Colon (tissue), 2 donors: ENCODE data around the gene NCOA3.
"Not testable (repeated sequence)": the region's sequence is repeated elsewhere in the genome, so short reads cannot be mapped to it uniquely, and the experiment has no call there.

ENCODE experiments used
- FAIRE-seq: peaks from 2 replicates; lab custom pipeline; 2012; peaks lifted over from hg19 to GRCh38; lab: Jason Lieb, UNC
- donor health status: control.
- donor health status: control.

The NCOA3 gene

DNA sequence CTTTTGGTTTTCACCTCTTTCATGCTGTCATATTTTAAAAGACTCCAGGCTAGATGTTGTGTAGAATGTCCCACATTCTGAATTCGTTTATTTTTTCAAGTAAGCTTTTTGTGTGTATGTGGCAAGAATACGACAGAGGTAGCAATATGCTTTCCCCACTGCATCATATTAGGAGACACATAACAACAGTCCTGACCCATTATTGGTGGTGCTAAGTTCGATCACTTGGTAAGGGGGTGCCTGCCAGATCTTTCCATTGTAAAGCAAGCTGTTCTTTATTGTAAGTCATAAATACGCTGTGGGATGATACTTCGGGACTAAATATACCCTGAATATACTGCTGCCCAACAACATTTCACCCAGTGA, 588 bp upstream of the NCOA3 start:
- FAIRE-seq, result no peak

DNA sequence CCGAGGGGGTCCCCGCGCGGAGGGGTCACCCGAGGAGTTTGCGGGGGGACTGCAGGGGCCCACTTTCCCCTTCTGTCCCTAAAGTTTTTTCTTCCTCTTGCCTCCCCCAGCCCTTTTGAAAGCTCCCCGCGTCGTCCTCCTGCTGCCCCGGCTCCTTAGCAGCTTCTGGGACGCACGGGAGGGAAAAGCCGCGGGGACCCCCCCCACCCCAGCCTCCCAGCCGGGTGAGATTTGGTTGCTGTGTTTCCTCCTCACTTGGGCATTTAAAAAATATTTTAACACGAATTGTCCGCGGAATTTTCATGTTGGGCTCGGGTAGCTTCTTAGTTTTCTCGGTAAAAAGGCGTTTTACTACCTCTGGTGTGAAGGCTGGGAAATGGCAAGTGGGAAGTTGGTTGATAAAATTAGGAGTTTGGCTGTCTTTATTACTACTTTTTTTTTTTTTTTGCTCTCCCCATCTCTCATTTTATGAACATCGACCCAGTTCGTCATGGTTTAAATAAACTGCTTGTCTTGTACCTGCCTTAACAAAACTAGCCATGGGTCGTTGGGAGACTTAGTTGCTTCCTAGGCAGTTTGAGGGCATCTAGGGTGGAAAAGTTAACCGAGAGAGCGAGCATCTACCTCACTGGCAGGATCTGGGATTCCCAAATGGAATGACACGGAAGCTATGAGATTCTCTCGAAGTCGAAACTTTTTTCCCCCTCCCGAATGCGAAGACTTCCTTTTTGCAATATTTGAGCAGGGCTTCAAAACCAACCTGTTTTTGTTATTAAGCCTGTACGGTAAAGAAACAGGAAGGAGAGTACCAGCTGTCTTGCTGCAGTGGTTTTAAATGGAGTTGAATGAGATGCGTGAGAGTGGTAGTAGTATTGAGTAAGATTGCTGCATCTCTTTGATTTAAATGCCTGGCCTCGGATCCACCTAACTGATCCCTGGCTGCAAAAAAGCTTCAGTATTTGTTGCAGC, 868 bp downstream of the NCOA3 start:
- no peak for FAIRE-seq

DNA sequence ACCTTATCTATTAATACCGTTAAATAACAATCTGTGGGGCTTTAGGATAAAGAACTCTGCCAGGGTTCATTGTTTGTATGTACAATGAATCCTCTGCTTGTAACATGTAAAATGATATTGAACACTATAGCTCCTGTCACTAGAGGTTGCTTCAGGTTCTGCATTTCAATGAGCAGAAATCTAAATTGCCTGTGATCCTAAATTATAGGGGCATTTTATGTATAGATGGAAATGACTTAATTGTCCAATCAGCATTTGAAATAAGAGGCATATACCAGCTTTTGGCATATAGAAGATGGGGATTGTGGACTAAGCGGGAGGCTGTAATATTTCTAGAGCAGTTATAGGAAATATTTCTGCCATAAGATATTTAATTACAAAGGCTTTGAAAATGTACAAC, 2.0 kb downstream of the NCOA3 start:
- no peak for FAIRE-seq

DNA sequence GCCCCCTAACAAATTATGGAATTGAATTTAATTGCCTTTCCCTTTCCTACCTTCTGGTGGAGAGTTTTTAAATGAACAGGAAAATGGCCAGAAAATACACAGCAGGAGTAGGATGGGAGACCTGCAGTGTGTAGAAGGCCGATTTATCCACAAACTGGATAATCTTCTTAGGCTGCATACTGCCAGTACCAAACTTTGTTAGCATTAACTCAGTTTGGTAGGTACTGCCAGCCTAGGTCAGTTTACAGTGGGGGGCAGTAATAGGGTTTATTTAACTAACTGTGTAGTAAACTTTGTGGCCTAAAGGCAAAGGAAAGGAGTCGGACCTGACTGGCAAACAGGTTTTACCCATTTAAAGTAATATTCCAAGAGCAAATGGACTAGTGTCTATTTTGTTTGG, 4.6 kb downstream of the NCOA3 start:
- FAIRE-seq, result no peak

DNA sequence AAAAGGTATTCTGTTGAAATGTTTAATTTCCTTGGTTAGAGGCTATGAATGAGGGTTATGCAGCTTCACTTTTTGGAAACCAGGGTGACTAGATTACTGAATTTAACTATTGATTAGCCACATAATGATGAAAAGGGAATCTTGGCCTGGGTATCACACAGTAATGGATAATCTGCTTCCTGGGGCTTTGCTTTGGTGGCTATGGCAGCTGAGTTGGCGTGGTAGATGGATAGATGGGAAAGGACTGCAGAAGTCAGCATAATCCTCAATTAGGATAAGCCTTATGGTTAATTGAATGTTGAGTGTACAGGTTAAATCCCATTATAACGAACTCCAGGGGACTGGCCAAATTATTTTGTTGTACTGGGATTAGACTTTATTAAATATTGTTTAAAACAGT, 5.2 kb downstream of the NCOA3 start:
- FAIRE-seq, result no peak

DNA sequence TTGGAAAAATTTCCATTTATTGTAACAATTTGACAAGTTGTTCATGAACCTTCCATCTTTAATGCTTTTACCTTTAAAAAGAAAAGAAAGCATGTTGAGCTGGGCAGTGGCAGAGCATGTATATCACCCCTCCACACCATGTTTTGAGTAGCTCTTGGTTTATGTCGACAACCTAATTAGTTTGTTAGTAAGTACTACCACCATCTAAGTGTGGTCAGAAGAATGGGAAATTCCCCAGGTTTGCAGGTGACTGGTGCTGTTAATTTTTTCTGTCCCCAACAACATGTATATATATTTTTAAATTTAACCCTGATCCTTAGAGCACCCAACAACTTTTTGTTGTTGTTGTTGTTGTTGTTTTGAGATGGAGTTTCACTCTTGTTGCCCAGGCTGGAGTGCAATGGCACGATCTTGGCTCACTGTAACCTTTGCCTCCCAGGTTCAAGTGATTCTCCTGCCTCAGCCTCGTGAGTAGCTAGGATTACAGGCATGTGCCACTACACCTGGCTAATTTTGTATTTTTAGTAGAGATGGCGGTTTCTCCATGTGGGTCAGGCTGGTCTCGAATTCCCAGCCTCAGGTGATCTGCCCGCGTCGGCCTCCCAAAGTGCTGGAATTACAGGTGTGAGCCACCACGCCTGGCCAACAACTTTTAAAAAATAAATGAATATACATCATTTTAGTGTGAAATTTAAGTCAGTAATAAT, 5.7 kb downstream of the NCOA3 start:
- FAIRE-seq, result not testable (repeated sequence)

DNA sequence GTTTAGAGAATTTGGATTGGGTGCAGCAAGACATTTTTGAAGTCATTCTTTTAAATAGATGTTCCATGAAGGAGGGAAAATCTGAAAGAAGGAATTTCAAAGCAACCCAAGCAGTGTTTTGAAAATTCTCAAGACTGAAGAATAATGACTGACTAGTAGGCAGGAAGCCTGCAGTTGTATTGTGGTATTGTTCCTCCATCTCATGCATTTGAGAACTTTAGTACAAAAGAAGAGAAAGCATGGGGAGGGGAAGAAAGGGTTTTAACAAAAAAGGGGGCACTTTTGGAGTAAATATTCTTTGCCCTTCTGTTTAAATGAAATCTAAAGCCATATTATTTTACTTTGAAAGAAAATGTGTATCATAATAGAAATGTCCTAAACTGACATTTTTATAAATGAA, 6.6 kb downstream of the NCOA3 start:
- FAIRE-seq, result no peak

DNA sequence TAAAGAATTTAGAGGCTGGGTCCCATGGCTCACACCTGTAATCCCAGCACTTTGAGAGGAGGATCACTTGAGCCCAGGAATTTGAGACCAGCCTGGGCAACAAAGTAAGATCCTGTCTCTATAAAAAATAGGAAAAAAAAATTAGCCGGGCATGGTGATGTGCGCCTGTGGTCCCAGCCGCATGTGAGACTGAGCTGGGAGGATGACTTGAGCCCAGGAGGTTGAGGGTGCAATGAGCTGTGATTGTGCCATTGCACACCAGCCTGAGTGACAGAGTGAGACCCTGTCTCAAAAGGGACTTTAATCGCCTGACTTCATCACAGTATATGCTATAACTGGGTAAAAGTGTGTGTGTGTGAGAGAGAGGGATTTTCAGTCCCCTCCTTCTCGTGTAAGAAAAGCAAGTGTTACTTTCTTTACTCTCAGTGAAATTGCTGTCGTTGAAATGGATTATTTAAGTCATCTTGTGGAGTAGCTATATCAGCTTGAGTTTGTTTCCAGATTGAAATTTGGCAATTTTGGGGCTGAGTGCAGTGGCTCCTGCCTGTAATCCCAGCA, 7.5 kb downstream of the NCOA3 start:
- no peak for FAIRE-seq

DNA sequence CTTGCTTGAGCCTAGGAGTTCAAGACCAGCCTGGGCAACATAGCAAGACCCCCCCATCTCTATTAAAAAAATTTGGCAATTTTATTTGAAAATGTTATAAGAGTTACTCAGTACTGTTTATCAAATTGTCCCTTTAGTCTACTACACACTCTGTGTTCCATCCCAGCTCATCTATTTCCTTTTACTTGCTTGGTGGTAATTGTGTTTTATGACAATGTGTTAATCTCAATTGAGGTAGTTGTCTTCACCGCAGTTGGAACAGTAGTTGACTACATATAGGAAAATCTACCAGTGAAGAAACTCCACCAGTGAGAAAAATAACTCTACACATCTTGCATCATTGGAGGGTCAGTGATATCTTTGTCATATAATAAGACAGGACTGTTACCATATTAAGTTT, 8.0 kb downstream of the NCOA3 start:
- FAIRE-seq, result no peak

DNA sequence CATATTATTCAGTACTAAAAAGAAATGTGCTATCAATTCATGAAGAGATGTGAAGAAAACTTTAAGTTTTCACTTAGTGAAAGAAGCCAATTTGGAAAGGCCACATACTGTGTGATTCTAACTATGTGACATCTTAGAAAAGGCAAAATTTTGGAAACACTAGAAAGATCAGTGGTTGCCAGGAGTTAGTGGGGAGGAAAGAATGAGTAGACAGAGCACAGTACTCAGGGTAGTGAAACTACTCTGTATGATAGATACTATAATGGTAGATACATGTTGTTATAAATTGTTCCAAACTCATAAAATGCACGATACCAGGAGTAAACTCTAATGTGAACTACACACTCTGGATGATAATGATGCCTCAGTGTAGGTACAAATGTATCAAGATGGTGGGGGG, 14.2 kb downstream of the NCOA3 start:
- no peak for FAIRE-seq

DNA sequence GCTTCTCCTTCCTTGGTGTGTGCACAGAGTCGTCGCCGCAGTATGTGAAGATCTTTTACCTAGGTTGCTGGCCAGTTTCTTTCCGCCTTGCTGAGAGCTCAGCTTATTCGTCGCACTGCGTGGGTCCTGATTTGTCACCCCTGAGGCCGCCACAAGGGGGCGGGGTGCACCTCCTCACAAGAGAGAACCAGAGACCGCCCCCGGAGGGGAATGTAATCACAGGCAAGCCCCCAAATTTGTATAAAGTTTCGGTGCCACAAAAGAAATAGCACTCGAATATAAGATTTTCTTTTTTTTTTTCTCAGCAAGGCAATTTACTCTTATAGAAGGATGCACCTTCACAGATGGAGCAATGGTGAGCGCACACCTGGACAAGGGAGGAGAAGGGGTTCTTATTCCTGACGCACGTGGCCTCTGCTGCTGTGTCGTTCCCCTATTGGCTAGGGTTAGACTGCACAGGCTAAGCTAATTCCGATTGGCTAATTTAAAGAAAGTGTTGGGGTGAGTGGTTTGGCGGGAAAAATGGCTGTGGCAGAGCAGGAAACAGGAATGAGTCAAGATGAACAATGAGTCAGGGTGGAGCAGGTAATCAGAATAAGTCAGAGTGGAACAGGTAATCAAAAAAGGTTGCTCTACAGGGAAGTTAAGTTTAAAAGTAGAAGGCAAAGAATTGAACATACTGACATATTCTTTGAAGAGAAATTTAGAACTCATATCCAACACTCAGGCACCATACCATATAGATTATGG, 19.5 kb downstream of the NCOA3 start:
- FAIRE-seq, result no peak

DNA sequence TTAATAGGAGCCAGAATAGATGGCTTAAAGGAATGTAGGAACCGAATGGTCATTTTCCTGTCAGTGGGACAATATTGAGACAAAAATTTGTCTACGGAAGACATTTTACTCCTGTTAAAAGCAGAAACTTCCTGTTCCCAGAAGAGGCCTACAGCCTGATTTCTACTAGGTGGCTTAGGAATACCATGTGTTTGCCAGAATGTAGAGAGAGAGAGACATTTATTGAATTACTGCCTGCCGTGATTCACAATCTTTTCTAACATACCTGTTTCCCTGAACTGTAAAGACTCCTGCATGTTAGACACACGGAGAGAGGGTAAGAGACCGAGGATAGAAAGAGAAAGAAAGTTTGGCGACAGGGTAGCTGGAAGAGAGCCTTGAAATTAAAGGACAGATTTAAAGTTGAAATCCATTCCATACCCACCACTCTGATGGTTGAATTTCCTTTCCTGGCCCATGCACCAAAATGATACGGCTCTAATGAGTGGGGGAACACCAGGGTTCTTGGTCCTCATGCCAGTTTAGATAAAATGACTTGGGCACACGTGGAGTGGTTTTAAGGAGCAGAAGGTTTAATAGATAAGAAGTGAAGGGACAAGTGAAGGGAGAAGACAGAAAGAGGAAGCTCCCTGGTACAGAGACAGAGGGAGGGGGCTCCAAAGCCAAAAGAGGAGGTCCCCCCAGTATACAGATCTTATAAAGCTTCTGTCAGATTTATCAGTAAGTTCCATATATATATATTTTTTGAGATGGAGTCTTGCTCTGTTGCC, 22.5 kb downstream of the NCOA3 start:
- FAIRE-seq, result no peak

DNA sequence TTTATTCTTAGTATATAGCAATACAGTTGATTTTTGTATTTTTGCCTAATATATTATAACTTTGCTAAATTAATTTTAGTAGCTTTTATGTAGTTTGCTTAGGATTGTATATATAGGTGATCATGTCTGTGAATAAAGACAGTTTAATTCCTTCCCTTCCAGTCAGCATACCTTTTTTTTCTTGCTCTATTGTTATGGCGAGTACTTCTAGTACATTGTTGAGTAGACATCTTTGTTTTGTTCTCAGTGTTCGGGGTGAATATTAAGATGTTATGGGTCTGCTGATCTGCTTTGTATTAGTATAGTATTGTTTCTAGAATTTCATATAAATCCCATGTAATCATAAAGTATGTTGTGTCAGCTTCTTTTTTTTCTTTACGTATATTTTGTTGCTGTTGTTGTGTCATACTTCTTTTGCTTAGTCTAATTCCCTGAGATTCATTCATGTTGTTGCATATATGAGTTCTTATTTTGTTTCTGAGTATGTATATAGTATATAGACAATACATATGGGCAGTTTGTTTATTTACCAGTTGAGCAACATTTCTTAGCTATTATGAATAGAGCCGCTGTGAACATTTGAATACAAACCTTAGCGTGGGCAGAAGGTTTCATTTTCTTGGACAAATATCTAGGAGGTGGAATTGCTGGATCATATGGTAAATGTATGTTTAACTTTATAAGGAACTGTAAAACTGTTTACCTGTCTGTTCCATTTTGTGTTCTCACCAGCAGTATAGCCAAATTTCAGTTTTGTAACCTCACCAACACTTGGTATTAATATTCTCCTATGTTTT, 25.5 kb downstream of the NCOA3 start:
- FAIRE-seq, result no peak

DNA sequence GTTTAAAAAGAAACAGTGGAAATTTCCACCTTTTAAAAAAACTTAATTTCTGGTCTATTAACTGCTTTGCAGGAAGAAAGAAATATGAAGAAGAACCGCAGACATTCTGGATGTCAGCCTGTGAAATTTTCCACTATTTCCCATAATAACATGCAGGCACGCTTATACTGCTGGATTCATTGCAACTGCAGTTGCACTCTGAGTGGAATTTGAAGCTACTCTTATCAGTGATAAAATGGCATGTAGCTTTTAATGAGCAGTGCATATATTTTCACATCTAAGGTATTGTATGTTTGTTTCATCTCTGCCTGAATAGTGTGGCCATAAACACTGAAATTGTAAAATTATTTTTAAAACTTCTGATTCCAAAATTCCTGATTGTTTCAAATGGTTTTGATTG, 28.2 kb downstream of the NCOA3 start:
- no peak for FAIRE-seq

DNA sequence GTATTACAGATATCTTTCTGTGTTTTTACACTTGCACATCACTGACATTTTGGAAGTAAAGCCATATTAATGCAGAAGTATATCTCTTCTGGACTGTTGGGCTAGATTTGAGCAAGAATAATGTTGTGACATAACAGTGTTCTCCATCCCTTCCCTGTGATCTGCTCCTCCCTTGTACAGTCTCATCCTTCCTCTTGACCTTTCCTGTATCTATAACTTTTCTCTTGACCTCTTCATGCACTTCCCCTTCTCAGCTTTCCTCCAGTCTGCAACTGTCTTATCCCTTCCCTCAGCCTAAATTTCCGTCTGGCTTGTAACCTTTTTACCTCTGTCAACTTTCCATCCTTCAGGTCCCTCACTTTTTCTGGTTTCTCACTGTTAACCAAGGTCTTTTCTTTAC, 29.8 kb downstream of the NCOA3 start:
- FAIRE-seq, result no peak

DNA sequence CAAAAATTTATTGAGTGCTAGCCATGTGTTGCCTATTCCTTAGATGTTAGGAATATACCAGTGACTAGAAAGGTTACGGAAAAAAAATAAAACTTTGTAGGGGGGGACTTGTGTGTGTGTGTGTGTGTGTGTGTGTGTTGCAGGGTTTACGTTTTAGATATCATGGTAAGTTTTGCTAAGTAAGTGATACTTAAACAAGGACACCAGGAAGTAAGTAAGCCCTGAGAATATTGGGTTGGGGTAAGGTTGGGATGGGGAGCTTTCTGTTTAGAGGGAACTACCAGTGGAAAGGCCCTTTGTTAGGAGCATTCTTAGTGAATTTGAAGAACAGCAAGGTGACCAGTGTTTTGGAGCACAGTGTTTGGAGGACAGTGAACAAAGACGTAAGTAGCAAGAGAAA, 30.3 kb downstream of the NCOA3 start:
- FAIRE-seq, result no peak

DNA sequence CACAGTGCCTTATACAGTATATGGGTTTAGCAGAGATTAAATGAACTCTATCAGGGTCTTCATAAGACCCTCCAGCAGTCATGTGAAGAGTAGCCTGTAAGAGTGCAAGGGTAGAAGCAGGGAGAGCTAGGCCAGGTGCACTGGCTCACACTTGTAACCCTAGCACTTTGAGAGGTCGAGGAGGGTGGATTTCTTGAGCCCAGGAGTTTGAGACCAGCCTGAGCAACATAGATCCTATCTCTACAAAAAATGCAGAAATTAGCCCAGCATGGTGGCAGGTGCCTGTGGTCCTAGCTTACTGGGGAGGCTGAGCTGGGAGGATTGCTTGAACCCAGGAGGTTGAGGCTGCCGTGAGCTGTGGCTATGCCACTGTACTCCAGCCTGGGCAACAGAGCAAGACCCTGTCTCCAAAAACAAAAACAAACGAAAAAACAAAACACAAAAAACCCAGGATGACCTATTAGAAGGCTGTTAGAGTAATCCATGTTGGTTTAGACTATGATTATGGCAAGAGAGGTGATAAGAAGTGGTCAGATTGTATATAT, 31.9 kb downstream of the NCOA3 start:
- no peak for FAIRE-seq

DNA sequence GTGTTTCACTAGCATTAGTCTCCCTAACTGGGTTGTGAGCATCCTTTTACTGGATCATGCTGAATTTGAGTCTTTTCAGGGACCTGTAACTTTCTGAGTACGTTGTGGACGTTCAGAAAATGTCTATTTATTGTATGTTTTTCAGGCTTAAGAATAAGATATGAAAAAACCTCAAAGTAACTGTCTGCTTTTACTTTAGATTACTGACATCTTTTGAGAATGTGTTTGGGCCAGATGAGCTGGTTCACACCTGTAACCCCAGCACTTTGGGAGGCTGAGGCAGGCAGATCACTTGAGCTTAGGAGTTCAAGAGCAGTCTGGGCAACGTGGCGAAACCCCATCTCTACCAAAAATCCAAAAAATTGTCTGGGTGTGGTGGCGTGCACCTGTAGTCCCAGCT, 32.7 kb downstream of the NCOA3 start:
- no peak for FAIRE-seq

DNA sequence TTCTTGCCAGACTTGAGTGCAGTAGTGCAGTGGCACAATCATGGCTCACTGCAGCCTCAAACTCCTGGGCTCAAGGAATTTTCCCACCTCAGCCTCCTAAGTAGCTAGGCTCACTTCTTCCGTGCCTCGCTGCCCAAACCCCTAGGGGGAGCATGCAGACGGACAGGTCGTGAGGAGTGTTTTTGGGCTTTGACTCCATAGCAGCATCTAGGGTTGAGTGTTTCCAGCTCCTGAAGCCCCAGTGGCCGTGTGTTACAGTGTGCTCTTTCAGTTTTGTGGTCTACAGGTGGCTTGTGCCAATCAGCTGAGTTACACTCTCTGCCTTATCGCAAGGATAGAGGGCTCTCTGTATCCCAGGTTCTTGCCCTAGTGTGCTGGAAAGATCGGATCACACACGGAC, 33.4 kb downstream of the NCOA3 start:
- no peak for FAIRE-seq

DNA sequence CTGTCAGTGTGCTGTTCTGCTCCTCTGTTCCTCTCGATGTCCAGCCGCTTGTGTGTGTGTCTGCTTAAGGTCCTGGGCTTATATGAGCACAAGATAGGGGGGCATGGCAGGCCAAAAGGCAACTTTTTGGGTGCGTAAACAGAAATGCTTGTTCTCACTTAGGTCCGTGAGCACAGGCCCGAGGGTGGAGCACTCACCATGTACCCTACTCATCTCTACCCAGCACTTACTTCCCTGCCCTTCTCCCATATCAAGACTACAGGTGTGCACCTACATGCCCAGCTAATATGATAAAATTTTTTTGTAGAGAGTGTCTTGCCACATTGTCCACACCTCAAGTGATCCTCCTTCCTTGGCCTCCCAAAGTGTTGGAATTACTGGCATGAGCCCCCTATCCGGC, 34.3 kb downstream of the NCOA3 start:
- no peak for FAIRE-seq
